B cell (primary cell): Measurements from ENCODE around the gene MGAT2. TPM values are rescaled to one million over a fixed set of nuclear protein-coding genes. Genes with fewer than 3 reads are reported as not detected.
A peak's percentile ranks its signal among the peaks of the same experiment; 100 is the strongest.

Experiments
- ATAC-seq: fragments of 200-7000 bp; cut with Tn5 transposase; one replicate; pipeline ENCODE4 v1.10.0; 2021; ENCODE audit warnings: low read depth, mild to moderate bottlenecking, moderate number of reproducible peaks, moderate library complexity
- CTCF ChIA-PET: fragments of 350-600 bp; sonication (Branson Sonifier 250); formaldehyde crosslinking; loops from one replicate; lab custom pipeline; 2021; ENCODE audit warnings: antibody characterized with exemption, inconsistent platforms; lab: Charles Lee
- POLR2A ChIA-PET: fragments of 350-600 bp; sonication (Branson Sonifier 250); formaldehyde crosslinking; loops from one replicate; lab custom pipeline; 2021; ENCODE audit warnings: antibody characterized with exemption; lab: Charles Lee
- DNase-seq: peaks from one replicate; pipeline ENCODE4 v3.0.0; 2013
- H2AFZ ChIP-seq: 2 replicates; pipeline ENCODE4 v1.6.1; 2012; ENCODE audit warnings: mild to moderate bottlenecking, low read depth, low read length; ENCODE audit not compliant: insufficient read depth, poor library complexity, severe bottlenecking
- H3K27ac ChIP-seq, 2 donors: 1 replicate in 1 of 2; 2 replicates in 1 of 2; pipeline ENCODE4 v1.5.1; 2012 to 2013; ENCODE audit warnings: low read length in 2 of 2, mild to moderate bottlenecking in 2 of 2, moderate library complexity in 1 of 2
- H3K27me3 ChIP-seq, 4 experiments: fragments of 200-600 bp in 1 of 4; sonication (generic) in 1 of 4; replicated peaks in 1 of 4; 1 replicate in 2 of 4; 2 replicates in 2 of 4; pipeline versions ENCODE4 v1.6.1 to v1.7.0; 2013 to 2016; ENCODE audit warnings: low read length in 3 of 4, mild to moderate bottlenecking in 2 of 4, mixed read lengths in 1 of 4, moderate library complexity in 1 of 4; ENCODE audit not compliant: insufficient read depth in 4 of 4, control insufficient read depth in 3 of 4; ENCODE audit errors: control extremely low read depth in 1 of 4
- H3K36me3 ChIP-seq, 2 experiments: replicated peaks in 1 of 2; 1 replicate in 1 of 2; 2 replicates in 1 of 2; pipeline versions ENCODE4 v1.6.1 to v1.7.1; 2013; ENCODE audit warnings: low read length in 1 of 2; ENCODE audit not compliant: insufficient read depth in 2 of 2, control insufficient read depth in 1 of 2; ENCODE audit errors: control extremely low read depth in 1 of 2, extremely low read depth in 1 of 2
- H3K4me1 ChIP-seq, 2 donors: fragments of 200-600 bp in 1 of 2; sonication (generic) in 1 of 2; 1 replicate in 1 of 2; 2 replicates in 1 of 2; pipeline versions ENCODE4 v1.5.1 to v1.6.1; 2013 to 2017; ENCODE audit warnings: low read length in 2 of 2; ENCODE audit not compliant: control insufficient read depth in 2 of 2, insufficient read depth in 2 of 2
- H3K4me2 ChIP-seq: replicated peaks from 2 replicates; pipeline ENCODE3; 2012; ENCODE audit warnings: mild to moderate bottlenecking, low read depth, low read length; ENCODE audit not compliant: poor library complexity, severe bottlenecking
- H3K4me3 ChIP-seq, 5 experiments: fragments of 200-600 bp in 1 of 5; sonication (generic) in 1 of 5; 1 replicate in 3 of 5; 2 replicates in 2 of 5; pipeline versions ENCODE4 v1.5.1 to v1.7.0; 2011 to 2016; ENCODE audit warnings: low read length in 4 of 5, mild to moderate bottlenecking in 4 of 5, low read depth in 2 of 5, control low read depth in 1 of 5, moderate library complexity in 1 of 5; ENCODE audit not compliant: insufficient read depth in 1 of 5; ENCODE audit errors: control extremely low read depth in 1 of 5, extremely low read depth in 1 of 5
- H3K79me2 ChIP-seq: fragments of 200-600 bp; sonication (generic); one replicate; pipeline ENCODE4 v1.6.0; 2016; ENCODE audit warnings: low read length; ENCODE audit not compliant: control insufficient read depth, insufficient read depth
- H3K9ac ChIP-seq: fragments of 200-600 bp; sonication (generic); 2 replicates; pipeline ENCODE4 v1.6.1; 2017; ENCODE audit warnings: mild to moderate bottlenecking, low read length, moderate library complexity
- H3K9me3 ChIP-seq, 3 donors: one replicate each; pipeline versions ENCODE4 v1.6.1 to v1.7.1; 2013; ENCODE audit warnings: low read length in 2 of 3; ENCODE audit not compliant: control insufficient read depth in 2 of 3, insufficient read depth in 1 of 3; ENCODE audit errors: control extremely low read depth in 1 of 3
- H4K20me1 ChIP-seq: 2 replicates; pipeline ENCODE4 v1.6.0; 2012; ENCODE audit warnings: mild to moderate bottlenecking, low read length; ENCODE audit not compliant: insufficient read depth, control insufficient read depth, poor library complexity, severe bottlenecking
- H3K27ac Mint-ChIP-seq: one replicate; pipeline ENCODE4 v1.8.0; 2021; ENCODE audit warnings: mixed read lengths
- H3K27me3 Mint-ChIP-seq: one replicate; pipeline ENCODE4 v1.8.0; 2021; ENCODE audit warnings: mixed read lengths
- H3K4me1 Mint-ChIP-seq: one replicate; pipeline ENCODE4 v1.8.0; 2021; ENCODE audit warnings: mixed read lengths
- H3K4me3 Mint-ChIP-seq: one replicate; pipeline ENCODE4 v1.8.0; 2021; ENCODE audit warnings: mixed read lengths
- H3K9me3 Mint-ChIP-seq: one replicate; pipeline ENCODE4 v1.8.0; 2022; ENCODE audit warnings: mixed read lengths; ENCODE audit not compliant: insufficient read depth
- CTCF ChIP-seq: fragments of 200-600 bp; IDR thresholded peaks from one replicate; pipeline ENCODE4 v1.8.0; 2022; ENCODE audit warnings: antibody characterized with exemption, mild to moderate bottlenecking
- EZH2 ChIP-seq: IDR thresholded peaks from 2 replicates; pipeline ENCODE4 v1.6.1; 2012; ENCODE audit warnings: borderline replicate concordance, low read depth, mild to moderate bottlenecking, moderate library complexity, low read length; ENCODE audit not compliant: insufficient read depth, poor library complexity, severe bottlenecking
- WGBS: methylation state at CpG from one replicate; pipeline ENCODE4 v1.1.5; 2013; ENCODE audit warnings: missing lambda C conversion rate; ENCODE audit not compliant: insufficient coverage; 5-methylcytosine and 5-hydroxymethylcytosine counted together
- intact Hi-C: fragments of 100-400 bp; cut with micrococcal nuclease; formaldehyde crosslinking; loops from one replicate; pipeline ENCODE4 v1.10.0; 2022
- polyA plus RNA-seq: library from polyadenylated mRNA; depleted of rRNA; stranded (reverse); fragments of >200 nt; gene quantifications from 2 replicates; pipeline ENCODE4 v1.2.3, GENCODE V29; 2012
- total RNA-seq, 2 donors: library from RNA; stranded (reverse); fragments of 120-200 nt in 1 of 2; gene quantifications; 1 replicate in 1 of 2; 2 replicates in 1 of 2; pipeline versions ENCODE4 v1.2.3 to v1.2.4, GENCODE V29; 2013 to 2022

Gene MGAT2
- total and polyA plus RNA-seq, 2 donors (not counting 1 experiment from before 2014, with no cell fraction given), result 12.3 to 39.9 TPM

- no peaks in the 10 kb centered on the region for H3K9me3 Mint-ChIP-seq
- Histone ChIP-seq H4K20me1 (peaks cover 33% of the 10 kb centered on the region), H3K9ac (no peak overlapping the region), H3K27me3 (no peaks in the 10 kb centered on the region), H3K9me3 (no peaks in the 10 kb centered on the region), H3K4me1 (peaks cover 11 to 14% of the 10 kb centered on the region in 2 donors), H3K4me3 (no peak overlapping the region), H3K36me3 (peaks cover 6 to 19% of the 10 kb centered on the region in 2 experiments), H2AFZ (no peak overlapping the region), H3K79me2 (peaks cover 50% of the 10 kb centered on the region), H3K4me2 (no peak overlapping the region), H3K27ac (no peak overlapping the region)
- no peaks in the 10 kb centered on the region for H3K27me3 Mint-ChIP-seq
- H3K27ac Mint-ChIP-seq, result no peak overlapping the region
- DNase-seq (no peak), ATAC-seq (no peak)
- CTCF ChIA-PET, result interaction anchor here (1.0 kb wide), 1 partner anchor 17 kb away, joined by 5 read pairs; no protein-coding TSS in a partner anchor
- no peak for TF ChIP-seq CTCF
- no peak for TF ChIP-seq EZH2
- peaks cover 26% of the 10 kb centered on the region for H3K4me1 Mint-ChIP-seq
- intact Hi-C loops, result no loop called here
- POLR2A ChIA-PET, result interaction anchor here (1.0 kb wide), 1 partner anchor 11 kb away, joined by 3 read pairs; no protein-coding TSS in a partner anchor
- no peak overlapping the region for H3K4me3 Mint-ChIP-seq
- 100% methylated on average over 4 of the region's 6 CpGs for WGBS
These were observed 4.8 kb upstream of the MGAT2 start for GRCh38 chr14:49615776-49616175.

GRCh38 chr14:49617852-49618519, 2.6 kb upstream of the MGAT2 start:
- no peaks in the 10 kb centered on the region for H3K9me3 ChIP-seq
- peak overlapping the region in 1 of 2 donors; percentile 13 for H3K27ac ChIP-seq
- POLR2A ChIA-PET, result interaction anchor here (1.0 kb wide), 1 partner anchor 19 kb away, joined by 3 read pairs; the partner anchor contains the start of gene LRR1
- H3K36me3 ChIP-seq, result peaks cover 6 to 19% of the 10 kb centered on the region in 2 experiments
- Mint-ChIP-seq H3K4me3 (peak overlapping the region; percentile 99), H3K9me3 (no peaks in the 10 kb centered on the region), H3K27ac (peak overlapping the region; percentile 28), H3K4me1 (peaks cover 41% of the 10 kb centered on the region), H3K27me3 (no peaks in the 10 kb centered on the region)
- H3K9ac ChIP-seq, result no peak overlapping the region
- DNase-seq, result no peak
- CTCF ChIA-PET, result interaction anchor here (1.0 kb wide), 1 partner anchor 16 kb away, joined by 5 read pairs; no protein-coding TSS in a partner anchor
- no peaks in the 10 kb centered on the region for H3K27me3 ChIP-seq
- H3K4me1 ChIP-seq, result peaks cover 24 to 30% of the 10 kb centered on the region in 2 donors
- intact Hi-C loops, result no loop called here
- no peak overlapping the region for H3K4me3 ChIP-seq
- no peak overlapping the region for H3K4me2 ChIP-seq
- TF ChIP-seq EZH2 (no peak), CTCF (no peak)
- H2AFZ ChIP-seq, result no peak overlapping the region
- peaks cover 61% of the 10 kb centered on the region for H3K79me2 ChIP-seq
- peaks cover 42% of the 10 kb centered on the region for H4K20me1 ChIP-seq
- WGBS, result 95% methylated on average over 2 of the region's 6 CpGs
- ATAC-seq, result no peak
